Left kidney (tissue), 1 donor: Measurements from ENCODE around the gene PARP16. TPM values are rescaled to one million over a fixed set of nuclear protein-coding genes. Genes with fewer than 3 reads are reported as not detected.

Experiments
- polyA plus RNA-seq: library from polyadenylated mRNA; unstranded; fragments of 120-200 nt; gene quantifications from one replicate; pipeline ENCODE4 v1.2.1, GENCODE V29; 2013; ENCODE audit not compliant: insufficient read length

Gene PARP16
- polyA plus RNA-seq, 1 donor: 17.9 TPM

Other genes with a start within 250 kb of the PARP16 start
- gene SLC51B, start 241.5 kb downstream of the PARP16 start, polyA plus RNA-seq: 8.3 TPM
- 6.1 TPM for gene RASL12, start 218.9 kb downstream of the PARP16 start, polyA plus RNA-seq
- gene KBTBD13, start 210.1 kb downstream of the PARP16 start, polyA plus RNA-seq: 0.07 TPM
- 6.9 TPM for gene UBAP1L, start 171.7 kb downstream of the PARP16 start, polyA plus RNA-seq
- gene PDCD7, start 153.1 kb downstream of the PARP16 start, polyA plus RNA-seq: 36.1 TPM
- gene CLPX, start 101.5 kb downstream of the PARP16 start, polyA plus RNA-seq: 76.1 TPM
- 3.8 TPM for gene CILP, start 75.4 kb downstream of the PARP16 start, polyA plus RNA-seq
- not detected for gene RNU5A-1, start 9.2 kb upstream of the PARP16 start, polyA plus RNA-seq
- not detected for gene RNU5B-1, start 17.8 kb upstream of the PARP16 start, polyA plus RNA-seq
- 8.1 TPM for gene IGDCC3, start 91.1 kb upstream of the PARP16 start, polyA plus RNA-seq
- gene IGDCC4, start 136.1 kb upstream of the PARP16 start, polyA plus RNA-seq: 13.2 TPM
- 40.1 TPM for gene DPP8, start 230.8 kb upstream of the PARP16 start, polyA plus RNA-seq
- 188 TPM for gene HACD3, start 243.6 kb upstream of the PARP16 start, polyA plus RNA-seq